Measurements from ENCODE around the gene IKBKE.
A peak's percentile ranks its signal among the peaks of the same experiment; 100 is the strongest.

DNA sequence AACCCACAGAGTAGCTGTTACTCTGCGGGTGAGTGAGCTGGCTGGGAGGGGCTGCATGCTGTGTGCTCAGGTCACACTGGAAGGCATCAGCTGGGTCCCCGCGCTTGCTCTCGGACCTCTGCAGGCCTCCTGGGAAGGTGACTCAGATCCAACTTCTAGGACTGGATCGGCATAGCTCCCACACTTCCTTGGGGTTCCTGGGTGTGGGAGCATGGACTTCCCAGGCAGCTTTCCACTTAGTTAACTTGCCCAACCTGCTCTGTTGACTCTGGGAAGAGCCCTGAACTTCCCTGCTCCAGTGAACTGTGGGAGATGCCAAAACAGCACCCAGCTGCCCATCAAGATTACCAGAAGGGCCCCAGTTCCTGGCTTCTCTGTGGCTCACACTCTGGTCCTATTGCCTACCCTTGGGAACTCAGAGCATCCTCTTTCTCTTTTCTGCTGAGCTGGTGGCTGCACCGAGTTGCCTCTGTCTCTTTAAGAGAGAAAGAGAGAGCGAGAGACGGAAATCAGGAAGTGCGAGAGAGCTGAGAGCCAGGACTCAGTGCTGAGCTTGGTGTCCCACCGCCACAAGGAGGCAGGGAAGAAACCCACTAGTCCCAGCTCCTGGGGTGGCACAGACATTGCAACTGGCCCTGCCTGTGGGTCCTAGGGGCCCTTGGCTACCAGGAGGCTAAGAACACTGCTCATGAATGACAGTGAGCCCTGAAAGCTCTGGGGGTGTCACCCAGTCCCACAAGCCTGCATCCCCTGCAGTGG lies at the start of gene IKBKE:
- peak; percentile 6 to 35 (median 10) for TF ChIP-seq CTCF (IDR thresholded peaks at IDR 0.05)
- TF ChIP-seq POLR2A (IDR thresholded peaks at IDR 0.05; ENCODE audit: low read depth), result no peak

Data from esophagus muscularis mucosa (tissue), 3 donors.